Calu3 (cell line): ENCODE results near the gene RND1. TPM values are rescaled to one million over a fixed set of nuclear protein-coding genes. Genes with fewer than 3 reads are reported as not detected.

ENCODE experiments used
- BruUV-seq: library from RNA; stranded (reverse); fragments of 400-500 nt; replicated peaks from 2 replicates; lab custom pipeline; 2021; lab: Mats Ljungman, UMichigan
- CTCF ChIA-PET: fragments of 300-600 bp; sonication (Branson Sonifier 250); formaldehyde crosslinking; loops from one replicate; lab custom pipeline; 2022; ENCODE audit warnings: antibody characterized with exemption; lab: Charles Lee
- DNase-seq: peaks from one replicate; pipeline ENCODE4 v3.0.0; 2022
- H3K27ac Mint-ChIP-seq: one replicate; pipeline ENCODE4 v1.8.0; 2022; ENCODE audit warnings: mixed read lengths; ENCODE audit not compliant: unreplicated experiment
- H3K27me3 Mint-ChIP-seq: one replicate; pipeline ENCODE4 v1.8.0; 2022; ENCODE audit warnings: mixed read lengths; ENCODE audit not compliant: unreplicated experiment
- H3K36me3 Mint-ChIP-seq: one replicate; pipeline ENCODE4 v1.8.0; 2022; ENCODE audit warnings: mild to moderate bottlenecking, moderate library complexity, mixed read lengths; ENCODE audit not compliant: insufficient read depth, unreplicated experiment
- H3K4me1 Mint-ChIP-seq: one replicate; pipeline ENCODE4 v1.8.0; 2022; ENCODE audit warnings: mild to moderate bottlenecking, low read depth, mixed read lengths; ENCODE audit not compliant: unreplicated experiment
- H3K4me3 Mint-ChIP-seq: one replicate; pipeline ENCODE4 v1.8.0; 2022; ENCODE audit warnings: mild to moderate bottlenecking, low read depth, moderate library complexity, mixed read lengths; ENCODE audit not compliant: unreplicated experiment
- H3K9me3 Mint-ChIP-seq: one replicate; pipeline ENCODE4 v1.8.0; 2022; ENCODE audit warnings: low read depth, mixed read lengths; ENCODE audit not compliant: unreplicated experiment
- CTCF ChIP-seq: fragments of 200-600 bp; IDR thresholded peaks from one replicate; pipeline ENCODE4 v1.8.0; 2022; ENCODE audit warnings: antibody characterized with exemption; ENCODE audit not compliant: unreplicated experiment
- intact Hi-C: fragments of 100-400 bp; cut with micrococcal nuclease; formaldehyde crosslinking; loops from one replicate; pipeline ENCODE4 v1.10.0; 2022; ENCODE audit not compliant: unreplicated experiment
- total RNA-seq: library from RNA; stranded (reverse); gene quantifications from 2 replicates; pipeline ENCODE4 v1.2.3, GENCODE V29; 2022

RND1 gene
- total RNA-seq, 1 experiment from 2014 or later, result 14.2 TPM

- BruUV-seq, result no TSS peak
These were observed 57.7 kb downstream of the RND1 start for GRCh38 chr12:48807981-48808380.

More at GRCh38 chr12:48807981-48808380, 57.7 kb downstream of the RND1 start:
- no peak for DNase-seq
- Mint-ChIP-seq H3K27me3 (no peaks in the 10 kb centered on the region), H3K36me3 (no peaks in the 10 kb centered on the region), H3K27ac (no peak overlapping the region), H3K4me3 (no peak overlapping the region), H3K9me3 (no peaks in the 10 kb centered on the region), H3K4me1 (peaks cover 9% of the 10 kb centered on the region)
- no peak for TF ChIP-seq CTCF
- CTCF ChIA-PET, result no interaction called here
- intact Hi-C loops, result no loop called here

Other genes with a start within 250 kb of the RND1 start
- gene KANSL2, start 183.6 kb downstream of the RND1 start, total RNA-seq, result 23.3 and 26.2 TPM in 2 replicates
- 34.7 and 36.0 TPM in 2 replicates for gene CCNT1, start 149.2 kb downstream of the RND1 start, total RNA-seq
- gene ADCY6, start 76.8 kb downstream of the RND1 start, total RNA-seq, result 39.0 and 42.9 TPM in 2 replicates
- 17.9 and 21.1 TPM in 2 replicates for gene CACNB3, start 47.4 kb downstream of the RND1 start, total RNA-seq
- 80.8 and 89.6 TPM in 2 replicates for gene DDX23, start 13.7 kb downstream of the RND1 start, total RNA-seq
- 20.1 and 21.4 TPM in 2 replicates for gene FKBP11, start 59.6 kb upstream of the RND1 start, total RNA-seq
- 142 and 164 TPM in 2 replicates for gene ARF3, start 91.6 kb upstream of the RND1 start, total RNA-seq
- gene WNT10B, start 105.9 kb upstream of the RND1 start, total RNA-seq, result 0.73 TPM in 1 of 2 replicates, not detected in the other
- not detected in 2 replicates for gene WNT1, start 112.5 kb upstream of the RND1 start, total RNA-seq
- 0.12 and 0.21 TPM in 2 replicates for gene DDN, start 133.5 kb upstream of the RND1 start, total RNA-seq
- gene PRKAG1, start 152.9 kb upstream of the RND1 start, total RNA-seq, result 34.2 and 36.9 TPM in 2 replicates
- 72.9 and 79.7 TPM in 2 replicates for gene KMT2D, start 194.9 kb upstream of the RND1 start, total RNA-seq
- gene RHEBL1, start 204.1 kb upstream of the RND1 start, total RNA-seq, result 2.0 and 2.6 TPM in 2 replicates
- gene DHH, start 228.9 kb upstream of the RND1 start, total RNA-seq, result not detected in 2 replicates
- 23.3 and 26.4 TPM in 2 replicates for gene LMBR1L, start 245.0 kb upstream of the RND1 start, total RNA-seq